Stimulated activated CD4-positive, alpha-beta T cell treated with anti-CD3 and anti-CD28 coated beads, Interleukin-1b, Interleukin-23, amount 100 ng/mL, for 48 hours (primary cell): ENCODE results near the gene KLK3.

Experiments
- DNase-seq: peaks from one replicate; pipeline ENCODE4 v3.0.0-alpha.2; 2020

The KLK3 gene

GRCh38 chr19:50832666-50833065 is 22.0 kb upstream of the KLK3 start:
- no peak for DNase-seq

- no peak for DNase-seq
These were observed 21.5 kb upstream of the KLK3 start, which contains the start of gene KLK15 for GRCh38 chr19:50833117-50833801. KLK15 (minus strand) TSS chr19:50833574; CDS start chr19:50831492, 2,082 bp downstream.

DNA sequence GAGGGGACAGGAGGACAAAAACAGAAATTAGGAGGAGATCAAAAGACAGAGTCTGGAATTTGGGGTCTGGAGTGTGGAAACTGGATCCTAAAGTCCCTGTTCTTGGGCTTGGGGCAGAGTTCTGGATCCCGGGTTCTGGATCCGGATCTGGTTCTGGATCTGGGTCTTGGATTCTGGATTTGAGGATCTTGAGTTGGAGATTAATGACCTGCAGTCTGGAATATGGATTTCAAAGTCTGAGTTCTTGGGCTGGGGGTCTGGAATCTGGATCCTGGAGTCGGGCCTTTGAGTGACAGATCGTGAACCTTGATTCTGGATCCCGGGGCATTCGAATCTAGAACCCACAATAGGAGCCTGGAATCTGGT is 20.9 kb upstream of the KLK3 start:
- no peak for DNase-seq

GRCh38 chr19:50835103-50835784 is 19.5 kb upstream of the KLK3 start:
- no peak for DNase-seq

DNA sequence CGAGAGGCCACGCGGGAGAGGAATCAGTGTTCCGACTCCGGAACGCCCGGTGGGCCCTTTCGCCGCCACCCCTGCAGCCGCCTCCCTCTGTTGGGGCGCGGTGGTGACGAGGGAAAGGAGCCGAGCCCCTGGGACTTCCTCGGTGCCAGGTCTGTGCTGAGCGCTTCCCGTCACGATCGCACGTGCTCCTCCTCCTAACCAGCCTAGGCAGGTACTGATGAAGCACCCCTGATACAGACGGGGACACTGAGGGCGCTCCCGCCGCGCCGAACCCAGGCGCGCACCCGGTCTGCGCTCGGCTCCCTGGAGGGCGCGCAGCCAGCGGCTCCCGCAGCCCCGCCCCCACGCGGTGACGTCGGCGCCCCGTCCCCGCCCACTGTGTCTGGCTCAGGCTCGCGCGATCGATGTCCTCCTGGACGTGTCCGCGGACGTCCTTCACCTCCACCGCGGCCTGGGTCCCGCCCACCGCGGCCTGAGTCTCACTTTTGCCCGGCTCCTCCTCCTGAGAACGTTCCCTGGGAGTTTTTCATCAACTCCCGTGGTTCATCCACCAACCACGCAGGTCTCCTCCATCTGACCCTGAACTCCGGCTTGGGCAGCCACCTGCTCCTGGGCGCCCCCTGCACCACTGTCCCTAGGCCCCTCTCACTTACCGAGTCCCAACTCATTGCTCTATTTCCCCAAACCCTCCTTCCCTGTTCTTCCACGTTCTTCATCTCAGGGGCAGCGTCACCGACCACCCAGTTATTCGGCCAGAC is 18.8 kb upstream of the KLK3 start:
- DNase-seq, result peak; percentile 68

DNA sequence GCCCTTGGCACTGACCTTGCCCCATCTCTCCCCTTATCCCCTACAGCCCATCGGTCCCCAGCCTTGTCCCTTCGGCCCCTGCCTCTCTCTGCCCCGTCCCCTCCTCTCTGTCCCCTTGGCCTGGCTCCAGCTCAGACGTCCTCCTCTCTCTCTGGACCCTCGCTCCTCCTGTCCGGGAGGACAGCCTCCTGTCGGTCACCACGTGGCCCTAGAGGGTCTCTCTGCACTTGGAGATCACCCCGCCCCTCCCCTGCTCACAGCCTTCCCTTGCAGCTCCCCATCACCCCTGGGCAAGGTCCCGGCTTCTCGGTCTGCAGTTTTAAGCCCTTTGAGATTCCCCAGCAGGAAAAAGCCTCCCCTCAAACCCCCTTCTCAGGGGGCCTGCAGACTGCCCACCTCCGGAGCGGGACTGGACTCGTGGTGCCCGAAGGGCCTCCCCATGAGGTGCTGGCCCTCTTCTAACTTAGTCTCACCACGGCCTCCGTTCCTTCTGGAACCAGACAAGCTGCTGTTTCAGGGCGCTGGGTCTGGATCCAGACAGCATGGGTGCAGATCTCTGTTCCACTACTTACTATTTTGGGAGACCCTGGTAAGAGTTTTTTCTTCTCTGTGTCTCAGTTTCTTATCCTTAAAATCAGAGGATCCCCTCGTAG is 18.0 kb upstream of the KLK3 start:
- DNase-seq, result no peak

DNA sequence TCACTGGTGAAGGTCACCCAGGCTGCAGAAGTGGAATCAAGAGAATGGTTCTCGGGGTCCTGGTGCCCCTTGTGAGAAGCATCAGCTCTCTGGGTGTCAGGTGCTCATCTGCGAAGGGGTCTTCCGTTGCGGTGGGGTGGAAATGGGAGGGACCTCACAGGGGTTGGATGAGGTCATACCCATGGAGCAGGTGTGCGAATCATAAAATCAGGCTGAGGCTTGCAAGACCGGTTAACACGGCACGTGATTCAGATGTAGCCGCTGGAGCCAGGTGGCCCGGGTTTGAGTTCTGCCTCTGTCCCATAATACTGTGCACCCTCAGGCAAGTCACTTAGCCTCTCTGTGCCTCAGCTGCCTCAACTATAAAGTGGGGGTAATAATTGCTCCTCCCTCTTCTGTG is 17.4 kb upstream of the KLK3 start:
- DNase-seq, result no peak

DNA sequence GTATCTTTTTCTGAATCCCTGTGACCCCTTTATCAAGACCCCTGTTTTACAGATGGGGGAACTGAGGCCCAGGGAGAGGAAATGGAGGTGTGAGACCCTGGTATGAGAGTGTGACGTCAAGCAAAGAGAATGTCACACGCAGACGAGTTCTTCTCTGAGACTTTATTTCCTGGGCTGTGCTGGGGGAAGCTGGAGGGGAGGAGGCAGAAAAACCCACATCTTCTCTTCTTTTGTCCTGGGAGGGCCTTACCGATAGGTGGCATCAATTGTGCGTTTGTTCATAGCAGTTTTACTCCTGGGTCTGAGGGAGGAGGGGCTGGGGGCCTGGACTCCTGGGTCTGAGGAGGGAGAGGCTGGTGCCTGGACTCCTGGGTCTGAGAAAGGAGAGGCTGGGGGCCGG is 16.5 kb upstream of the KLK3 start:
- no peak for DNase-seq

DNA sequence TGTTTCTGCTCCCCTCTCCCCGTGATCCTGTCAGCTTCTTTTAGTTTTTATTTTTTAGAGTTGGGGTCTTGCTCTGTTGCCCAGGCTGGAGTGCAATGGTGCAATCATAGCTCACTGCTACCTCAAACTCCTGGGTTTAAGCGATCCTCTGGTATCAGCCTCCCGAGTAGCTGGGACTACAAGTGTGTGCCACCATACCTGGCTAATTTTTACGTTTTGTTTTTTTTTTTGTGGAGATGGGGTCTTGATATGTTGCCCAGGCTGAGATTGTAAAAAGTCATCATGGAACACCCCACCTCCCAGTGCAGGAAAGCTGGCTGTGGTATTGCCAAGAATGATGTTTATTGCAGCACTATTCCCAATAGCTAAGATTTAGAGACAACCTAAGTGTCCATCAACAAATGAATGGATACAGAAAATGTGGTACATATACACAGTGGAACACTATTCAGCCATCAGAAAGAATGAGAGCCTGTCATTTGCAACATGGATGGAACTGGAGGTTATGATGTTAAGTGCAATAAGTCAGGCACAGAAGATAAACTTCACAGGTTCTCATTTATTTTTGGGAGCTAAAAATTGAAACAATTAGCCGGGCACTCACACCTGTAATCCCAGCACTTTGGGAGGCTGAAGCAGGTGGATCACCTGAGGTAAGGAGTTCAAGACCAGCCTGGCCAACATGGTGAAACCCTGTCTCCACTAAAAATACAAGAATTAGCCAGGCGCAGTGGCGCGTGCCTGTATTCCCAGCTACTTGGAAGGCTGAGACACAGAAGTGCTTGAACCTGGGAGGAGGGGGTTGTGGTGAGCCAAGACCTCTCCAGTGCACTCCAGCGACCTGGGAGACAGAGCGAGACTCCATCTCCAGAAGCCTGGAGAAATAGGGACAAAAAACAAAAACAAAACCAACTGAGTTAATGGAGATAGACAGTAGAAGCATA is 14.7 kb upstream of the KLK3 start:
- no peak for DNase-seq

DNA sequence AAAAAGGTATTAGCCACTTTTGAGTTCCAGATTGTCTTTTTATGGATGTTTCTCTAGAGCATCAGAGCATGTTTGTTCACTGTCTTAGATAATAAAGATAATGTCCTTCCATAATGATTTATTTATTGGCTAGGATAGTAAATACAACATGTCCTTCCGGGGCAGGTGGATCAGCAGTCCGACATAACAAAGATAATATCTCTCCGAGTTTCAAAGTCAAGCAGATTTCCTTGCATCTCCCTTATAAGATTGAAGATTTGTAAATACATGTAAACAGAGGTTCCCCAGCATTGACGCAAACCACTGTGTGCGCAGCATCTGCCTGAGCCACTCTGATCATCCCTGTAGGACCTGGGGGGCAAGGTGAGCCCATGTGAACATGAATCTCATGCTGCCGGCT is 12.6 kb upstream of the KLK3 start:
- no peak for DNase-seq

DNA sequence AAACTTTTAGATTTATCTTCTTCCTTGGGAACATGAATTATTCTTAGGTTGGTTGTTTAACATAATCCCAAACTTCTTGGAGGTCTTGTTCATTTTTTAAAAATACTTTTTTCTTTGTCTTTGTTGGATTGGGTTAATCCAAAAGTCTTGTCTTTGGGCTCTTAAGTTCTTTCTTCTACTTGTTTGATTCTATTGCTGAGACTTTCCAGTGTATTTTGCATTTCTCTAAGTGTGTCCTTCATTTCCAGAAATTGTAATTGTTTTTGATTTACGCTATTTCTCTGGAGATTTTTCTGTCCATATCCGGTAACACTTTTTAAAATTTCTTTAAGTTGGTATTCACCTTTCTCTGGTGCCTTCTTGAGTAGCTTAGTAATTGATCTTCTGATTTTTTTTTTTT is 11.5 kb upstream of the KLK3 start:
- DNase-seq, result no peak

DNA sequence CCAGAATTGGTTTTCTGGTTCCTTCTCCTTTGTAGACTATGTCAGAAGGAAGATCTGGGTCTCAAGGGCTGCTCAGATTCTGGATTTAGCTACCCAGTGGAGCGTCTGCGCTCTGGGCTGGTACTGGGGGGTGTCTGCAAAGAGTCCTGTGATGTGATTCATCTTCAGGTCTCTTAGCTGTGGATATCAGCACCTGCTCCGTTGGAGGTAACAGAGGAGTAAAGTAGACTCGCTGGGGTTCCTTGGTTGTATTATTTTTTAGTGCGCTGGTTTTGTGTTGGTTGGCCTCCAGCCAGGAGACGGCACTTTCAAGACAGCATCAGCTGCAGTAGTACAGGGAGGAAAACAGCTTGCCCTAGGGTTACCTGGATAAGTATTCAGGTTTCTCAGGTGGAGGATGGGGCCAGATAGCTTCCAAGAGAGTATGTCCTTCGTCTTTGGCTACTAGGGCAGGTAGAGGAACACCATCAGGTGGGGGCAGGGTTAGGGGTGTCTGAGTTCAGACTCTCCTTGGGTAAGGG is 11.0 kb upstream of the KLK3 start:
- no peak for DNase-seq

GRCh38 chr19:50844296-50844935 is 10.3 kb upstream of the KLK3 start:
- DNase-seq, result no peak

DNA sequence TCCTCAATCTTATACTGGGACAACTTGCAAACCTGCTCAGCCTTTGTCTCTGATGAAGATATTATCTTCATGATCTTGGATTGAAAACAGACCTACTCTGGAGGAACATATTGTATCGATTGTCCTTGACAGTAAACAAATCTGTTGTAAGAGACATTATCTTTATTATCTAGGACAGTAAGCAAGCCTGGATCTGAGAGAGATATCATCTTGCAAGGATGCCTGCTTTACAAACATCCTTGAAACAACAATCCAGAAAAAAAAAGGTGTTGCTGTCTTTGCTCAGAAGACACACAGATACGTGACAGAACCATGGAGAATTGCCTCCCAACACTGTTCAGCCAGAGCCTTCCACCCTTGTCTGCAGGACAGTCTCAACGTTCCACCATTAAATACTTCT is 4.0 kb upstream of the KLK3 start:
- DNase-seq, result no peak

DNA sequence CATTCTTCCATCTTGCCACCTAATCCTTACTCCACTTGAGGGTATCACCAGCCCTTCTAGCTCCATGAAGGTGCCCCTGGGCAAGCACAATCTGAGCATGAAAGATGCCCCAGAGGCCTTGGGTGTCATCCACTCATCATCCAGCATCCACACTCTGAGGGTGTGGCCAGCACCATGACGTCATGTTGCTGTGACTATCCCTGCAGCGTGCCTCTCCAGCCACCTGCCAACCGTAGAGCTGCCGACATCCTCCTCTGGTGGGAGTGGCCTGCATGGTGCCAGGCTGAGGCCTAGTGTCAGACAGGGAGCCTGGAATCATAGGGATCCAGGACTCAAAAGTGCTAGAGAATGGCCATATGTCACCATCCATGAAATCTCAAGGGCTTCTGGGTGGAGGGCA is 3.1 kb upstream of the KLK3 start:
- no peak for DNase-seq

DNA sequence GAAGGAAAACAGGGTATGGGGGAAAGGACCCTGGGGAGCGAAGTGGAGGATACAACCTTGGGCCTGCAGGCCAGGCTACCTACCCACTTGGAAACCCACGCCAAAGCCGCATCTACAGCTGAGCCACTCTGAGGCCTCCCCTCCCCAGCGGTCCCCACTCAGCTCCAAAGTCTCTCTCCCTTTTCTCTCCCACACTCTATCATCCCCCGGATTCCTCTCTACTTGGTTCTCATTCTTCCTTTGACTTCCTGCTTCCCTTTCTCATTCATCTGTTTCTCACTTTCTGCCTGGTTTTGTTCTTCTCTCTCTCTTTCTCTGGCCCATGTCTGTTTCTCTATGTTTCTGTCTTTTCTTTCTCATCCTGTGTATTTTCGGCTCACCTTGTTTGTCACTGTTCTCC is 2.7 kb downstream of the KLK3 start:
- no peak for DNase-seq

DNA sequence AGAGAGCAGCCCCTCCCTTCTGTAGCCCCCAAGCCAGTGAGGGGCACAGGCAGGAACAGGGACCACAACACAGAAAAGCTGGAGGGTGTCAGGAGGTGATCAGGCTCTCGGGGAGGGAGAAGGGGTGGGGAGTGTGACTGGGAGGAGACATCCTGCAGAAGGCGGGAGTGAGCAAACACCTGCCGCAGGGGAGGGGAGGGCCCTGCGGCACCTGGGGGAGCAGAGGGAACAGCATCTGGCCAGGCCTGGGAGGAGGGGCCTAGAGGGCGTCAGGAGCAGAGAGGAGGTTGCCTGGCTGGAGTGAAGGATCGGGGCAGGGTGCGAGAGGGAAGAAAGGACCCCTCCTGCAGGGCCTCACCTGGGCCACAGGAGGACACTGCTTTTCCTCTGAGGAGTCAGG is 4.2 kb downstream of the KLK3 start:
- DNase-seq, result no peak

GRCh38 chr19:50859849-50860248 is 5.1 kb downstream of the KLK3 start:
- no peak for DNase-seq

- no peak for DNase-seq
These were observed 6.3 kb downstream of the KLK3 start for GRCh38 chr19:50861010-50861409.

DNA sequence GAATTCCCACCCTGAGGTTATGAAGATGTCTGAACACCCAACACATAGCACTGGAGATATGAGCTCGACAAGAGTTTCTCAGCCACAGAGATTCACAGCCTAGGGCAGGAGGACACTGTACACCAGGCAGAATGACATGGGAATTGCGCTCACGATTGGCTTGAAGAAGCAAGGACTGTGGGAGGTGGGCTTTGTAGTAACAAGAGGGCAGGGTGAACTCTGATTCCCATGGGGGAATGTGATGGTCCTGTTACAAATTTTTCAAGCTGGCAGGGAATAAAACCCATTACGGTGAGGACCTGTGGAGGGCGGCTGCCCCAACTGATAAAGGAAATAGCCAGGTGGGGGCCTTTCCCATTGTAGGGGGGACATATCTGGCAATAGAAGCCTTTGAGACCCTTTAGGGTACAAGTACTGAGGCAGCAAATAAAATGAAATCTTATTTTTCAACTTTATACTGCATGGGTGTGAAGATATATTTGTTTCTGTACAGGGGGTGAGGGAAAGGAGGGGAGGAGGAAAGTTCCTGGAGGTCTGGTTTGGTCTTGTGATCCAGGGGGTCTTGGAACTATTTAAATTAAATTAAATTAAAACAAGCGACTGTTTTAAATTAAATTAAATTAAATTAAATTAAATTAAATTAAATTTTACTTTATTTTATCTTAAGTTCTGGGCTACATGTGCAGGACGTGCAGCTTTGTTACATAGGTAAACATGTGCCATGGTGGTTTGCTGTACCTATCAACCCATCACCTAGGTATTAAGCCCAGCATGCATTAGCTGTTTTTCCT is 7.0 kb downstream of the KLK3 start:
- DNase-seq, result no peak

GRCh38 chr19:50869479-50869878 is 14.8 kb downstream of the KLK3 start:
- DNase-seq, result no peak
